Measurements from ENCODE around the gene WIPI1.
"Not testable (repeated sequence)": the region's sequence is repeated elsewhere in the genome, so short reads cannot be mapped to it uniquely, and the experiment has no call there.

The WIPI1 gene

DNA sequence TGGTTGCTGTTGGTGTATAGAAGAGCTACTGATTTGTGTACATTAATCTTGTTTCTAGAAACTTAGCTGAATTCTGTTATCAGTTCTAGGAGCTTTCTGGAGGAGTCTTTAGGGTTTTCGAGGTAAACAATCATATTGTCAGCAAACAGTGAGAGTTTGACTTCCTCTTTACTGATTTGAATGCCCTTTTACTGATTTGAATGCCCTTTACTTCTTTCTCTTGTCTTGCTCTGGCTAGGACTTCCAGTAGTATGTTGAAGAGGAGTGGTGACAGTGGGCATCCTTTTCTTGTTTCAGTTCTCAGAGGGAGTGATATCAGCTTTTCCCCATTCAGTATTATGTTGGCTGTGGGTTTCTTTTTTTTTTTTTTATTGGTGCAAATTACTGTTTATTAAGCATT lies 49.6 kb downstream of the WIPI1 start:
- not testable (repeated sequence) for DNase-seq

DNA sequence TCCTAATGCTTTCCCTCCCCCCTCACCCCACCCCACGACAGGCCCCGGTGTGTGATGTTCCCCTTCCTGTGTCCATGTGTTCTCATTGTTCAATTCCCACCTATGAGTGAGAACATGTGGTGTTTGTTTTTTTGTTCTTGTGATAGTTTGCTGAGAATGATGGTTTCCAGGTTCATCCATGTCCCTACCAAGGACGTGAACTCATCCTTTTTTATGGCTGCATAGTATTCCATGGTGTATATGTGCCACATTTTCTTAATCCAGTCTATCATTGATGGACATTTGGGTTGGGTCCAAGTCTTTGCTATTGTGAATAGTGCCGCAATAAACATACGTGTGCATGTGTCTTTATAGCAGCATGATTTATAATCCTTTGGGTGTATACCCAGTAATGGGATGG lies 53.5 kb downstream of the WIPI1 start:
- not testable (repeated sequence) for DNase-seq

GRCh38 chr17:68403122-68403521 lies 54.2 kb downstream of the WIPI1 start:
- DNase-seq, result no peak

DNA sequence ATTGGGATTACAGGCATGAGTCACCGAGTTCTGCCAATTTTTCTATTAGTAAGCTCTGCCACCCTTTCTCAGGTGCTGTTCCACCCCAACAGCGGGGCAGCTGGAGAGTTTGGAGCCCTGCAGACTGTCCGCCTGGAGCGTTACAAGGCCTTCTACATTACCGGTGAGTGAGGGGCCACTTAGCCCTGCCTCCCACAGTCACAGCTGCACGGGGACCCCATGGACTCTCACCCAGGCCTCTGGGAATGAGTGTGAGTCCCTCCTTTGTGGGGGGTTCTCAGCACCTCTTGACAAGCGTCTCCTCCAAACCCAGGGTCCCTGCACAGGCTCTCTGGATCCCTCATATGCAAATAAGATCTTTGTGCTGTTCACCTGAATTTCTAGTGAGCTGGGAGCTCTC lies 56.0 kb downstream of the WIPI1 start:
- no peak for DNase-seq

- no peak for DNase-seq
Measured at GRCh38 chr17:68400404-68400735, 56.9 kb downstream of the WIPI1 start.

DNA sequence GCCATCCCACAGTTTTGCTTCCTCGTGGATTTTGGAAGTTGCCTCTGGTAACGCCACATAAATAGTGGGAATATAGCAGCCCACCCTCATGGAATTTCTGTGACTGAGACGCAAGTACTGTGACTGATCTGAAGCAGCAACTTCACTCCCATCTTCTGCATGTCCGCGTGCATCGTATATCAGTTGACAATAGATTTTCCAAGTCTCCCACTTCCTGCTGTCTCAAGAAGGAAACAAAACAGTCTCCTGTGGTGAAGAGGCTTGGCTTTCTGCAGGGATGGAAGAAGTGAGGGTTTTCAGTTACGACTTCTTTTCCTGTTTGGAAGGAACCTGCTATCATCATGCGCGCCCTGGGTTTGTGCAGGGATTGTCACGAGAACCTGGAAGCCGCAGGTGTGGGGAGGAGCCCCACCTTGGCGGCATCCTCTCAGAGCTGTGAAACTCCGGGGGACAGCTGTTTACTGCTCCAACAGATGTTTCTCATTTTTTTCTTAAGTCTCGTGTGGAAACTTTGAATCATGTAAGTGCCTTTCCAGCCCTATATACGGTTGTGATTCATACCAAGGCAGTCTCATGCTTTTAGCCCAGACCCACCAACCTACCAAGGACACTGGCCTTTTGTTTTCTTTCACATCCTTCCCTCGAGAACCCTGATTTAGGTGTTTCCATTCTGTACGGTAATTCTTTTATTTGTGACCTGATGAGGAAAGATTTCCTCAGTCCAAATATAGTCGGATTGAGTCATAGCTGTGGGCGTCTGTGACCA lies 57.5 kb downstream of the WIPI1 start:
- no peak for DNase-seq

GRCh38 chr17:68398691-68399637 lies 58.3 kb downstream of the WIPI1 start:
- no peak for DNase-seq

GRCh38 chr17:68397108-68397536 lies 60.2 kb downstream of the WIPI1 start:
- DNase-seq, result no peak

GRCh38 chr17:68396226-68397107 lies 60.8 kb downstream of the WIPI1 start:
- DNase-seq, result no peak

GRCh38 chr17:68394608-68395331 lies 62.5 kb downstream of the WIPI1 start:
- no peak for DNase-seq

DNA sequence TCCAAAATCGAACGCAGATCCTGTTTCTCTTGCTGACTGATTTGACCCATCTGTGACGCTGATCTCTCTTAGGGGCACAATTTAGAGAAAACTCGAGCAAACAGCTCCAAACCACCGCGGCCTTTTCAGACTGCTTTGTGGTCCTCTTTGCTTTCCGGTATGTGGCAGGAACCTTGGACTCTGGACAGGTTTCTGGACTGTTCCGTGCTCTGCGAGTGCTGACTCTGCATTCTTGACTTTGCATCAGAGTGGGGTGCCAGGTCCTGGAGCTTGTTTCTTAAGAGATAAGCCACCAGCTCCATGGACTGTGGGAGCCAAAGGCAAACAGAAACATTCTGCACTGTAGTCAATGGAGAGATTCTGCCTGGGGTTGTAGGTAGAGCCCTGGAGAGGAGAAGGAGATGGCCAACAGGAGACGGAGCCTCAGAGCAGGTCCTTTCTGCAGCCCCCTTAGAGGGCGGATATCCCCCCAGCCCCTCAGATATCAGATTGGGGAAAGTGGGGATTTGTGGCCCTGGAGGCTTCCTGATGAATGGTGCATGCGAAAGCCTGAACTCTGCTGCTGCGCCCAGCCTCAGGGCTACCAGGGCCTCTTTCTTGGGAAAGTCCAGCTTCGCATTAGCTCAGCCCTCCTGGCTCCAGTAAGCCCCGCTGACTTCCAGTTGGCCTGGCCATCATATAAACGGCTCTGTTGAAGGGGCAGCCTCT lies 65.6 kb downstream of the WIPI1 start:
- no peak for DNase-seq

DNA sequence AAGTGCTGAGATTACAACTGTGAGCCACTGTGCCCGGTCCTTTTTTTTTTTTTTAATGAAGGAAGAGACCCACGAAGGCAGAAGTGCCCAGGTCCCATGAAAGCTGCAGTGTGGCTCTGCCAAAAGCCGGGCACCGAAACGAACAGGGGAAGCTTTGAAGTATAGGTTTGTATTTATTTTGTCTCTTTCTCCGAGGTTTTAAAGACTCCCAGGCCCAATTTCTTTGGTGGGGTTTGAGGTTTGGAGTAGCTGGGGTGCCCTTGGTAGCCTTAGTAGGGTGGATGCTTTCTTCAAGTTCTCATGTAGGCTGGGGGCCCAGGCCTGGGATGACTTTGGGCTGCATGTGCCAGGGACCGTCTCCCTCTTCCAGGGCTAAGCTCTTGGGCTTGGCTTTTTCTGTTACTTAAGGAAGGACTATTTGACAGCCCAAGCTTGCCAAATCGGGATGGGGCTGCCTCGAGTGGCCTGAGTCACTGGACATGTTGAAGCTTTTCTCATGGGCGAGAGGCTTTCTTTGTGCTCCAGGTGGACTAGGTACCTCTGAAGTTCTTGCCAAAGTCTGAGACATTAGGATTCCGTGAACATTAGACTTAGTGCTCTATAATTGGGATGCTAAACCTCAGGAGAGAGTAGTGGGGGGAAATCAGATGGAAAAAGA lies 66.3 kb downstream of the WIPI1 start:
- no peak for DNase-seq

DNA sequence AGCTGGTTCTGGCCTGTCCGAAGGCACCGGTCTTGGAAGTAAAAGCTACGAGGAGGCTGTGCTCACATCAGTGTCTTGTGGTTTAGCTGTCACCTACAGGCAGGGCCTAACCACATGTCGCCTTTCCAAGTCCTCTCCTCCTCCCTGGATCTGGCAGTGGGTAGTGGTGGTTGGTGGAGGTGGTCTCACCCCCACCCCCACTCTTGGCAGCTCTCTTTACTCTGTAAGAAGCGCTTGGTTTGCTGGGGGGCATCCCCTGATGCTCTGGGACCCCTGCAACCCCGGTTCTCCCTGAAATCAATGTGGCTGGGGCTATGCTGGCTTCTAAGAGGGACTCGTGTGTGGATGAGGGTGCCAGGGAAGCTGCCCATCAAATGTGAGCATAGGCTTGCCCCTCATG lies 68.3 kb downstream of the WIPI1 start:
- DNase-seq, result no peak

DNA sequence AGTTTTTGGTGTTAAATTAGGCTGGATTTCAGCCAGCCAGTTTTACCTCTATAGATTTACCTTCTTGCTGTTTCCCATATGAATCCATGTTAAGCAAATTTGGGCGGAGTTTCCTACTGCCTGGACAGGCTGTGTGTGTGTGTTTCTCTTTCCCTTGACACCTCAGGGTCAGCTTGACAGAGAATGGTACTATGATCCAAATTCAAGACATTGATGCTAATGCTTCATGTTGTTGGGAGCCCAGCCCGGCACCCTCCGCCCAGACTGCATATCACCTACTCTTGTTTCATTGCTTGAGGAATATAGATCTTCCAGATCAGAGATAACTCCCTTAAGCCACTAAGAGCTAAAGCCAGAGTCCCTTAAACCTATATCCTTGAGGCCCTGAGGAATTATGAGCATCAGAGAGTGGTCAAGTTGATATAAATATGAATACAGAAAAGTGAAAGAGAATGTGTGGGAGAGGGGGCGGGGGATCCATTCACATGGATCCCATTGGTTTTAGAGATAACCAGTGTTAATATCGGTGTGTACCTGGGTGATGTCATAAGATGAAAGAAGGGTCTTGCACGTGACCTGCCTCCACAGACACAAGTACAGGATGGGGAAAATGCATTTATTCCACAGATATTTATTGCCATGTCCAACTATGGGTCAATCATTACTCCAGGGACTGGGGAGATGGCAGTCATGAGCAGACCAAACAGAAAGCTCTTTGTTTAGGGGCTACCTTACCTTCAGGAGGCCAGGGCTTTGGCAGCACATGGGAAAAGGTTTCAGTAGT lies 69.7 kb downstream of the WIPI1 start:
- no peak for DNase-seq

DNA sequence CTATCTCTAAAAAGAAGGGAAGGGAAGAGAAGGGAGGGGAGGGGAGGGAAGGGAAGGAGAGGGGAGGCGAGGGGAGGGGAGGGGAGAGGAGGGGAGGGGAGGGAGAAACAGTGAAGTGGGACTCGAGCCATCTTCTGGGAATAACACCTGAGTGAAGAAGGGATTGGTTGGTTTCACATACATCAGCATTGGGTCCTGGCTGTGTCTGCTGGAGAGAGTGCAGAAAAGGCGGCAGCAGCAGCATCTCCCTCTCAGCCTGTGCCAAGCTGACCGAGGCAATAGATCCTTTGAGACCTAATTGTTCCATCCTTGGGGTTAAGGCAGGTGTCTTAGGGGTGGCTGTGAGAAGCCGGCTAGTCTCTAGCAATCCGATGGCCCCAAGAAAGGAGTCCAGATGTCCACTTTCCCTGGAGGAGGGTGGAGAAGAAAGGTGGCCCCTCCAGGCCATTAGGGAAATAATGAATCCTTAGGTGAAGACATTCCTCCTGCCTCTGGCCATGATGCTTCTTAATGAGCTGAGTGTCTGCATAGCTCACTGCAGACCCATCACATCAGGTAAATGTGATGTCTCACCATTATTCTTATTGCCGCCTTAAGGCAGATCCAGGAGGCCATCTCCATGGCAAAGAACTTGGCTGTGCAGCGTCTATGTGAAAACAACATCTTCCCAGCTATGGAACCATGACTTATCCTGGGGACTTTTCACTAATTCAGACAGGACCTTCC lies 71.6 kb downstream of the WIPI1 start:
- no peak for DNase-seq

DNA sequence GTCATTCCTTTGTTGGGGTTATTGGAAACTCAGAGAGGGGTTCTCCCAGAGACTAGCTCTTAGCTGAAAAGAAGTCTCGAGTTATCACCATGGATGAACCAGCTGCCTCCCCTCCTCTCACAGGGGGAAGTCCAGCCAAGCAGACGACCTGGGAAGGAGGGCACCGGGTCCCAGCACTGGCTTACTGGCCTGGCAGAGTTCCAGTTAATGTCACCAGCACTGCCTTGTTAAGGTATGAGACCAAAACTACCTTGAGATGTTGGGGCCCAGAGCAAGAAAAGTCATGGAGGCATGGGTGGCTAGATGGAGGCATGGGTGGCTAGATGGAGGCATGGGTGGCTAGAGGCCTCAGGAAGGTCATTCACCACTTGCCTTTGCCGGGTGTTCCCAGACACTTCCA lies 72.4 kb downstream of the WIPI1 start:
- DNase-seq, result no peak

DNA sequence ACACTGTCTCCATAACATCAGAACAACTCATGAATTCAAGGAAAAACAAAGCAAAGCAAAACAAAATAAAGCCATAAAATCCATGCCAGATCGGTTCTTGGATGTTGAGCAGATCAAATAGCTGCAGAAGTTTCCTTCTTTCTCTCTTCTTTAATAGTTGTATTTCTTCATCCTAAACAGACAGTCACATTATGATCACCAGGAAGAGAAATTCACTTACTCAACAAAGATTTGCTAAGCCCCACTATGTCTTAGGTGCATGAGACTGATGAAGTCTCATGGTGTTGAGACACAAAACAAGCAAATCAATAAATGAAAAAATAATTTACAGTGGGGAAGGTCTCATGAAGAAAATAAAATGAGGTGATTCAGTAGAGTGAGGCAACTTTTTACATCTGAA lies 72.8 kb downstream of the WIPI1 start:
- no peak for DNase-seq

DNA sequence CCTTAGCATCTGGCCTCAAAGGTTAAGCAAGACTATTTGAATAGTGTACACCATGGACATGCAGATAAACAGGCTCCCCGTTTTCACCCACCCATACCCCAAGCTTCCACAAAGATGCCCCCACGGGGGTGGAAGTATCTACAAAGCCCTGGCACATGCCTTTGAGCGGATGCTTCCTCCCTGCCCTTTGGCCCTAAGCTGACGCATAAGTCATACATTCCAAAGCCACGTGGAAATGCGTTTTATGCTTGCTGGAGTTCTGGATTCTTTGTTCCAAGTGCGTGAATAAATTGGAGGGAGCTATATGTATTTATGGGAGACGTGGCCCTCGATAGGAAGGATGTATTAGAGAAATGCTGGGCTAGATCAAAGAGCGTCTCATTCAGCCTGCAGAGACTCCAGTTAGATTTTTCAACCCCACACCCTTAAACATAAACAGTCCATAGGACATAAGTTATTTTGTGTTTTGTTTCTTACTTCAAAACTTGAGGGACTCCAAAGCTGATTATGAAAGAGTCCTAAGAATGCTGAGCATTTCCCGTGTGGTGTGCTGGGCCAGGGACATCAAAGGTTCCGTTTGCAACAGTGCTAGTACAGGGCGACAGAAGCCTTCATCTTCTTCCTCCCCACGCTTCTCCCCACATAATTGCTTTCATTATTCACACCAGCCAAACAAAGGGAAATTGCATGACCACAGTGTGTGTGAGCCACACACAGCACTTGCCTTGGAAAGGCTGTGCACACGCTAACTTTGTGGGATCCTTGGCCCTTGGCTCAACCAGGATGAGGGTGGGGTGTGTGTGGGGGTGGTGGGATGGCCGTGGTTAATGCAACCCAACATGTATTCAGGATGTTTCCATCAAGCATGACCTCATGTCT lies 73.6 kb downstream of the WIPI1 start:
- no peak for DNase-seq

GRCh38 chr17:68383120-68383442 lies 74.2 kb downstream of the WIPI1 start:
- no peak for DNase-seq

All from NCI-H2029 treated with DMSO at 0.1 percent for 48 hours (cell line).